Posterior vena cava (tissue), 2 donors: ENCODE measurements around the gene SLC22A23. TPM values are rescaled to one million over a fixed set of nuclear protein-coding genes. Genes with fewer than 3 reads are reported as not detected.
A peak's percentile ranks its signal among the peaks of the same experiment; 100 is the strongest.

Experiments used
- DNase-seq: peaks from one replicate; pipeline ENCODE4 v3.0.0-alpha.2; 2020; ENCODE audit warnings: low spot score
- intact Hi-C, 2 donors: fragments of 100-400 bp; cut with DNase I; formaldehyde crosslinking; loops; one replicate each; pipeline versions ENCODE4 v1.14.1 to v1.14.2; 2022 to 2023
- total RNA-seq, 2 donors: library from RNA; stranded (reverse); fragmentation: NEBNext Ultra II Directional; extraction: Animal tissue kit (Norgen Biotek cat#: 25700); gene quantifications; one replicate each; pipeline ENCODE4 v1.2.1, GENCODE V29; 2021
- donor health status: DM: yes; HTN: yes; CAD: no.
- donor health status: DM: yes; HTN: yes; CAD: no.

The SLC22A23 gene
- total RNA-seq, 2 donors from 2014 or later: 5.2 to 5.6 TPM

DNA sequence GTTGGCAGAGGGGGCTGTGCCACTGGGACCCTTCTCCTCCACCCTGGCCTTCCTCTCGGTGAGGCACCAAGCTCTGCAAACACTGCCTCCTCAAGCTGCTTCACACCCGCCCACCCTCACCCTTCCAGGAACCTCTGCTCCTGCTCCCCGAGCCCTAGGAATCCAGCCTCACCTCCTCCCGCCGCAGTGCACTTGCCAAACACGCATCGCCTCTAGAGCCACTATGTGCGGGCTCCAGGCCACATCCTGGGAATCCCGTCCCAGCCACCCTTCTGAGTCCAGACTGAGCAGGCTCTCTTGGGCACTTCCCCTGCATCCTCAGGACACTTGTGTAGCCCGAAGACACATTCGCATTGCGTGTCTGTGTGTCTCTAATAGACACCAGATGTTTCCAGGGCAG, 179.6 kb downstream of the SLC22A23 start:
- DNase-seq: peak; percentile 77
- intact Hi-C loops: loop anchor here in 1 of 2 donors (5.0 kb wide), 1 partner anchor 460 kb away; no protein-coding TSS in a partner anchor

DNA sequence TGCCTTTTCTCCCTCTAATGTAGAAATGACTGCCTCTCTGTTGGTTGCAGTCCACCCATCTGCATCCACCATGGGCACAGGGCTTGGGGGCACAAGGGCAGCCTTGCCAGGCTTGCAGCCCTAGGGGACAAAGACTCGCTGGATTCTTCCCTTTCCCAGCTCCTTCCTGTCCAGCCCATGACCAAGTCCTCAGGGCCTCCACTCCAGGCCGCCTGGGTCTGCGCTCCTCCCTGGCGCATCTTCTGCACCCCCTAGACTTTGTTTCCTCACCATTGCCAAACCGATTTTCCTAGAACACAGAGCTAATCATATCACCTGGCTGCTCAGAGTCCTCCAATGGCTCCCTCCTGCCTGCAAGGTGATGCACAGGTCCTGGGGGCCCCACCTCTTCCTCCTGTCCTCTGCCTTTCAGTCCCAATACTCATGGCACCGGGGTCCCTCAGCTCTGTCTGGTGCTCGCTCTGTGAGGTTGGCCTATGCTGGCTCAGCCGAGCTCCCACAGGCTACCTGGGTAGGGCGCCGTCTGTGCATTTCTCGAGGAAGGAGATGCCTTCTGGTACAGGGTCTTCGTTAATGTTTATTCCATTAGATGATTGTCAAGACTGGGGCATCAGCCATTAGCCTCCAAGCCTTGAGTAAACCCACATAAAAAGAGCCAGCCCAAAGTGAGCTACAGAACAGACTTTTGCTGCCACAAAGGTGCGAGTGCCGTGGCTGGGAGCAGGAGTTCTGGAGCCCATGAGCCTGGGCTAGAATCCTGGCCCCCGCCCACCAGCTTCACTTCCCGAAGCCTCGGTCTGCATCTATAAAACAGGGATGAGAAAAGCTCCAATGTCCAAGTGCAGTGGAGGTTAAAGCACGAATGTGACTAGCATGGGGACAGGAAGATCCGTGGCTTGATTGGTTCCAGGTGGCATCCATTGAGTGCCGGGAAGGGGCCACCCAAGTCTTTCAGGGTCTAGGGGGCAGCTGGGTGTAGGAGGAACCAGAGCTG, 180.4 kb downstream of the SLC22A23 start:
- peak; percentile 69 for DNase-seq
- intact Hi-C loops: loop anchor here in 1 of 2 donors (5.0 kb wide), 1 partner anchor 461 kb away; no protein-coding TSS in a partner anchor

DNA sequence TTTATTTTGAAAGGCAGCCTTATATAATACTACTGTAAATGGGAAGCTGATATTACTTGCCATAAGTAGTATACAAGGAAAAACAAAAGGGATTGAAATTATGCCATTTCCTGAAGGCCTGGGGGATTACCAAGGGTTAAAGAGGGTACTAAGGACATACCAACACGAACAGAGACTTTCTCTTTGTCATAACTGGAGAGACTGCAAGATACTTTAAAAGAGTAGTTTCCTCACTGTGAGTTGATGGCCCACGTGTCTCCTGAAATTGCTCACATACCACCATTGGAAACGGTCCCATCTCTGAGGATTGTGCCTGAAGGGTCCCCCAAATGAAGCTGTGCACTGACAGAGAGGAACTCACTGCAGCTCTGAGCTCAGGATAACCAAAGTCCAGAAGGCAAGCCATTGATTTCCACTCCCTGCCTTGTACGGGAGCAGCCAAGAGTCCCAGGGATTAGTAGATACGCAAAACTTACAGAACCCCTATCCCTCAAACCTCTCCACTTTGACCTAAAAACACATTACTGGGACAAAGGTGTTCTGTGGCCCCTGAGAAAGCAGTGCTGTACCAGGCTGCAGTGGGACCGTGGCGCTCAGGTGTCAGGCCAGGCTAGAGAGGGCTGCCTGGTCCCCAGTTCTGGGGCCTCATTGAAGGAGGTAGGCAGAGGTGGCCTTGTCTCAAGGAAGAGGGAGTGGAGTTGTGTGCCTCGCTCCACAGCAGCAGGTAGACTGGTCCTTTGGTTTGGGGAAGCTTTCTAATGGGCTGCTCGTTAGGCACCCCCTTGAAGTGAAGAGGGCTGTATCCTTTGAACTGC, 182.9 kb downstream of the SLC22A23 start:
- DNase-seq: peak; percentile 52
- intact Hi-C loops: no loop called here

DNA sequence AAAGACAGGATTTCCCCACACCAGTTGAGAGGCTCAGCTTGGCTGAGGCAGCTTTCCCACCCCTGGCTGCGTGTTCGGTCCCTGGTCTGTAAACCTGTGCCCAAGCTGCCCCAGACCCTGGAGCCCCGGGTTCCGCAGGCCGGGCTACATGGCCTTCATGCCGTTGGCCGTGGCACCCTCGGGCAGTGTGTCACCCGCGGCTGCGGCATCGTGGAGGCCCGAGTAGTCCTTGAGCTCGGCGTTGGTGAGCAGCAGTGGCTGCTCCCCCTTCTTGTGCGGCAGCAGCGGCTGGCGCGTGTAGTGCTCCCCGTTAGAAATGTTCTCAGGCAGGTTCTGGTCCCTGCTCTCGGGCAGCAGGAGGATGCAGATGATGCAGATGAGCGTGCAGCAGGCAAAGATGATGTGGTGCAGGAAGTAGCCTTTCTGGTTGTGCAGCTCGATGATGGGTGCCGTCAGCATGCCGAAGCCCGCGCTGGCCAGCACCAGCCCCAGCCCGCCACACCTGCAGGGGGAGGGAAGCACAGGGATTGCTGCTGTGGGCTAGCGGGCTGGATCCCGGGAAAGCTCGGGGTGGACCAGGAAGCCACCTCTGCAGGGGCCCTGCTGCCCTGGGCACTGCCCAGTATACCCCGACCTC, 183.8 kb downstream of the SLC22A23 start:
- intact Hi-C loops: no loop called here
- no peak for DNase-seq

DNA sequence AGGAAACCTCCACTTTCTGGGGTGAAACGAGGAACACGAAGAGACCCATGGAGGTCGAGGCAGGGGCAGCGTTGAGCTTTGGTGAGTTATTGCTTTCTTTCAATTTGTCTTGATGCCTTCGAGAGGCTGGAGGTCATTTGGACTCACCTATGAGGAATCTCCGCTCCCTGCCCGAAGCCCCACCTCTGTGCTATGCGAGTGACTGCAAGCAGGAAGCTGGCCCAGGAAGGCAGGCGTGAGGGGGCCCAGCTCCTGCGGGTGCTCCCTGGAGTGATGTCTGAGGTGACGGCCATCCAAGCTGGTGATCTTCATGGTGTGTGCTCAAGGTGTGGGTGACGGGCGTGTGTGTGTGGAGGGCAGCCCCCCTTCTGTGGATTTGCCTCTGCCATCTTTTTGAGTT, 185.1 kb downstream of the SLC22A23 start:
- DNase-seq: no peak
- intact Hi-C loops: no loop called here

DNA sequence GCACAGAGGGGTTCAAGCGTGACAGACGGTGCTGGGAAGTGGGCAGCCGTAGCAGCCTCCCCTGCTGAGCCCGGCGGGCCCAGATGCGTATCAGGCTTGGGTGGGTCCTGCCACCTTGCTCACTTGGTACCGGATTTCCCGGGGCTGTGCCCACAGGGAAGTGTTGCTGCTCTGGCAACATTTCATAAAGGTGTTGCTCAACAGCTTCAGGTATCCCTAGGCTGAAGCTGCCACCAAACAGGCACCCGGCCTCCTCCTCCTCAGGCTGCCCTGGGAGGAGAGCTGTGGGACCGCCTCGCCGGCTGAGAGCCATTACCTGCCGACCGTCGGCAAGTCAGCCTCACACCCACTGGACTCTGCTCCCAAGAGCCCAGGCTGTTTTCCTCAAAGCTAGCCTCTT, 186.6 kb downstream of the SLC22A23 start:
- intact Hi-C loops: no loop called here
- no peak for DNase-seq

DNA sequence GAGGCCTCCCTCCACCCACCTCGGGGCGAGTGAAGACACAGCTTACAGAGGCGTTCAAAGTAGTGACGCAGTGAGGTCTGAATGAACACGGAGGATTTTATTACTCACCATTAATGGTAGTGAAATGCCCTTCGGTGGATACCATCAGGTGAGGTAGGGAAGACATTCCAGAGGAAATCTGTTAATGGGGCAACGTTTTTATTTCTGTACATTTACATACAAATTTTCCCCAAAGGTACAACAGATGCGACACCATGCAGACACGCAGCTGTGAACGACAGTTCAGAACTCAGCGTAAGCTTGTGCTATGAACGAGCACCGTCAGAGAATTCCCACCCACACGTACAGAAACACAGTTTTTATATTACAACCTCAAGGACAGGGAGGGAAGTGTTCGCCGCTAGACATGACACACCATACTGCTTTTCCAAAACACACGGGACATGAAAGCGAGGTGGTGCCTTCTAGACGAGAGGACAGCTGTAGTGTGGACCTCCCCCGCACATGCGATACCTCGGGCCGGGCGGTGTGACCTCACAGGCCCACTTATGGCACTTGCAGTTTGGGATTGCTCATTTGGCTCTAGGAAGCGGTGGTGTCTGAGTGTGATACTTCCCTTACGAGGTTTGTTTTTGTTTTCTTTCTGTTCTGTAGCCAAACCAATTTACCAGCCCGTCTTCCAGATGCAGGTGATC, 187.4 kb downstream of the SLC22A23 start:
- intact Hi-C loops: no loop called here
- no peak for DNase-seq

DNA sequence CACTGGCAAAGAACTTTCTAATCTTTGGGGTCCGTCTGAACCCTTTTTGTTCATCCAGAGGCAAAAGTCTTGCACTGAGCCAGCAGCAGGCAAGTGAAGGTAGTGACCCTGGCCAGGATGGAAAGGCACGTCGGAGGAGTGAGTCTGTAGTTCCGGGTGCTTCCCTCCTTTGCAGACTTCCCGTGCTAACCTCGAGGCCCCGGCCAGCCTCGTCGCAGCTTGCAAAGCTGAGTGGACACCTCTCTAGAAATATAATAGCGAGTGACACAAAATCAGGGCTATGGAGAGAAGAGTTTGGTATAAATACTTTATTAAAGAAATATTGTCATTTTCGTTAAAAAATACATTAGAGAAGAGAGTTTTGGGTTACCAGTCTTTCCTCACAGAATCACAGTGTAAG, 188.2 kb downstream of the SLC22A23 start:
- peak; percentile 66 for DNase-seq
- intact Hi-C loops: no loop called here

DNA sequence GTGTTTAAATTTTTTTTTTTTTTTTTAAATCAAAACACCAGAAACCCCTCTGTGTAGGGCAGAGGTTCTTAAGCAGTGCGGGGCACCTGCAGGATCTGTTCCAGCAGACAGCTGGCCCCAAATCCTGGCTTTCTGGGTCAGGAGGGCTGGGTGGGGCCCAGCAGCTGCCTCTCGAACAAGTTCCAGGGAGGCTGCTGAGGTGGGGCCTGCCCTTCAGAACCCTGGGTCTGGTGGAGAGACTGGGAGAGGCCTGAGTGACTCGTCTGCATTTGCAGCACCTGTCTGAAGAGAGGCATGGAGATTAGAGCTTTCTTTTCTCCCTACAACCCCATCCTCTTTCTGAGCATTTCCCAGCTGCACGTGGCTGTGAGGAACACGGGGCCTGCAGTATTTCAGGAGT, 189.7 kb downstream of the SLC22A23 start:
- intact Hi-C loops: no loop called here
- peak; percentile 63 for DNase-seq

DNA sequence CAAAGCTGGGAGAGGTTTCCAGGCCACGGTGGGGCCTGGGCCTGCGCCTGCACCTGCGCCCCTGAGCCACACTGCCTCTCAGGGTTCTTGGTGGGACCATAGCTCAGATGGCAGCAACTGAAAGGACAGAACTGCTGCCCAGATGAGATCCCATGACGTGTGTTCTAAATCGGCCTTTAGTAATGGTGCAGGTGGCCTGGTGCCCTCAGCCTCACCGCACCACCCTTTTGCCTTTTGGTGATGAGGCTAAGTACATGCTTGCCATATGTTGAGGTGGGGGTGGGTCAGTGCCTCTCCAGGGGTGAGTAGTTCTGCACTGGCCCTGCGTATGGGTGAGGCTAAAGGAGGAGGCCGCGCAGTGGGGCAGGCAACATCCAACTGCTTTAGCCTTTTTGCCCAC, 190.7 kb downstream of the SLC22A23 start:
- DNase-seq: peak; percentile 43
- intact Hi-C loops: no loop called here

DNA sequence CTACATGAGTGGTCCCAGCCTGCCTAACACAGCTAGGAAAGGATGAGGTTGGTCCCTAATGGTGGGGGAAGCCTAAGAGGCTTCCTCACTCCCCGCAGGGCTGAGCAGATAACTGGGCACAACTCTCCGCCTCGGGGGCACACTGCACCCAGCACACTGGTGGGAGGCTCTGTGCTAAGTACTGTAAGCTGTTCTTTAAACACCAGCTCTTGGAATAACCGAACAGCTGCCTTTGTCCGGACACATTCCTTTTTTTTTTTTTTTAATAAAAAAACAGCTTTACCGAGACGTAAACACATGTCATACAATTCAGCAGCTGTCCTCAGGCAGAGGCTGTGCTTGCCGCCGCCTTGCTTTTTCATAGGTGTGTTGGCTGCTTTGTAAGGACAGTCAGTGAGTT, 191.2 kb downstream of the SLC22A23 start:
- peak; percentile 32 for DNase-seq
- intact Hi-C loops: no loop called here

DNA sequence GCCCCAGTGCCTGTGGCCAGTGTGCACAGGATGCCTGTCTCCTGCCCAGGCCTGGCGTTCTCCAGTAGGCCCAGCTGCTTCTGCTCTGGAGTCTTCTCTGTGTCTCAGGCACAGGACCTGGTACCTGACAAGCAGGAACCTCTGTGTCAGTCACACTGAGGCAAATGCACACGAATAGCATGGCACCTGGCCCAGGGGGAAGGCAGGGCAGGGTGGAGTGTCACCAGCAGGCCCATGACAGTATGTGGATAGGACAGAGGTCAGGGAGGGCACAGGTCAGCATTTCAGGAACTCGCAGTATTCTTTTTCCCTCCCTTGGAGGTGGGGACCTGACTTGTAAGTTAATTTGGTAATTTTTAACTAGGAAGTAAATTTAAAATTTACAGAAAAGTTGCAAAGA, 192.5 kb downstream of the SLC22A23 start:
- no peak for DNase-seq
- intact Hi-C loops: no loop called here

DNA sequence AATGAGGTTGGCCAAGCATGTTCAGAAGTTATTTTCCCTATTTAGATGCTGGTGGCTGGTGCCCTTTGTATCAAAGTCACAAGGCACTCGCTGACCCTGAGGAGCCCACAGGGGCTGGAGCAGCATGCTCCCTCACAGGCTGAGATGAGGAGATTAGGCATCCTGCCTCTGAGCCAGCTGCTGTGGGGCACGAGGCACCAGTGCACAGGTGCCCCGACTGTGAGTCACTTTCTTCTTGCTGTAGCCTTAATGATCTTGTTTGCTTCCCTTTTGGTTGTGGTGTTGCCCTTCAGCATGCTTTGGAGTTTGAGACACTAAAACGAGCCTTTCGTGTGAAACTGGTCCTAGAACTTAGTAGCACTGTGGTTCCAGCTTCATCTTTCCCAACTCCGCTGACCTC, 193.8 kb downstream of the SLC22A23 start:
- no peak for DNase-seq
- intact Hi-C loops: no loop called here

DNA sequence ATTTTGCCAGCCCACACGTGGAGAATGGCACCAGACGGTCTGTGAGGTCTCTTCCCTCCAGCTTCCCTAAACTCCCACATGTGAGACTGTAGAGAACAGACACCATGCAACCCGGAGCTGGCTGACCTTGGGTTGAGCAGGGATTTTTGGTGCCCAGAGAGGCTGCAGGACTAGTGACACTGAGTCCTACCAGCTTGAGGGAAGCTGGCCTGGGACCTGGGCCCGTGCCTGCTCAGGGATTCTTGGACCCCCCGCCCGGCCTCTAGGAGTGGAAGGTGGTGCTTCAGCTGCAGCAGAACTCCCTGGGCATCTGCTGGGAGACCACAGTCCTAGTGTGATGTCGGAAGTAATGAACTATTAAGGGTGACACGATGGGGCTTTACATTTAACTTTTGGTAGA, 194.9 kb downstream of the SLC22A23 start:
- no peak for DNase-seq
- intact Hi-C loops: no loop called here

DNA sequence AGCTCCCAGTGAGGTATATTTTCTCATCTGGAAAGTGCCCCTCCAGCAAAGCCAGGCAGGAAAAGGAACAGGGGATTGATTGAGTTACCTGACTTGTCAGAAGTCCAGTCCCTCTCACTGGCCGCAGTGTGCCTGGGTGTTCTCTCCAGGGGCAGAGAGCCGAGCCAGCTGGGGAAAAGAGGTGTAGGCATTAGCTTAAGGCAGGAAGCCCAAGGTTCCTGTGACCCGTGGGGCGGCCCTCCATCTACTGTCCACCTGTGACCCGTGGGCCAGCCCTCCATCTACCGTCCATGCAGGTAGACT, 195.4 kb downstream of the SLC22A23 start:
- DNase-seq: peak; percentile 61
- intact Hi-C loops: no loop called here

DNA sequence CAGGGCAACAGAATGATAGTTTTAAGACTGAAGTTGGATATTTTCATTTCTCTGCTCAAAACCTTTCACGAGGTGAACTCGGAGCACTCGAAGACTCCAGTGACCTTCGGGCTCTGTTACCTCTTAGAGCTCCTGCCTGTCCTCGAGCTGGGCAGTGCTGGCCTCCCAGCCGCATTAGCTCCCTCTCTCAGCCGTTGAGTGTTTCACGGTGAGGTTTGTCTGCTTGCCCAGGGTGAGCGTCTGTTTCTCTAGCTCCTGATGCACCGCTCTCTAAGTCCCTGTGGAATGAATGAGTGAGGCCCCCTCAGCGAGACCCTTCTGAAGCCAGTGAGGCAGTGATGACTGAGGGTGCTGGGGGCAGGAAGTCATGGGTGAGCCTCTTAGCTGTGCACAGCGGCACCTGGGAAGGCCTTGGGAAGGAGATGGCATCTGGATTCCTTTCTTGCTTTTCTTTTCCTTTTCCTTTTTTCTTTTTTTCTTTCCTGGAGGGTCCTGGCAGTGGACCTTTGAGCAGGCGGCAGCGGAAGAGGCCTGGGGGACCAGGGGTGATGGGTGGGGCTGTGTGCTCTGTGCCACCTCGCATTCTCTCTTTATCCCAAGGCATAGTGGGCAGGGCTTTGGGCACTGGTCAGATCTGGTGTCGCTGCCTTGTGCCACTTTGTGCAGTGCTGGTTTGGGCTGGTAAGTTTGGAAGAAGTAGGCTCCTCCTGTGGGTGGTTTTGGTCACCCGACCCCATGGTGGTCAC, 195.9 kb downstream of the SLC22A23 start:
- DNase-seq: no peak
- intact Hi-C loops: no loop called here

DNA sequence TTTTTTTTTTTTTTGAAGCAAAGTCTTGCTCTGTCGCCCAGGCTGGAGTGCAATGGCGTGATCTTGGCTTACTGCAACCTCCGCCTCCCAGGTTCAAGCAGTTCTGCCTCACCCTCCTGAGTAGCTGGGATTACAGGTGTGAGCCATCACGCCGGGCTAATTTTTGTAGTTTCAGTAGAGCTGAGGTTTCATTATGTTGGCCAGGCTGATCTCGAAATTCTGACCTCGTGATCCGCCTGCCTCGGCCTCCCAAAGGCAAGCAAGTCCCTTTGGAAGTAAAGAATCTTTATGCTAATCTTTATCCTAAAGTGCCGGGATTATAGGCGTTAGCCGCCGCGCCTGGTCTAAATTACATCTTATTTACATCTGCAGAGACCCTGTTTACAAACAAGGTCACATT, 196.6 kb downstream of the SLC22A23 start:
- DNase-seq: no peak
- intact Hi-C loops: no loop called here

DNA sequence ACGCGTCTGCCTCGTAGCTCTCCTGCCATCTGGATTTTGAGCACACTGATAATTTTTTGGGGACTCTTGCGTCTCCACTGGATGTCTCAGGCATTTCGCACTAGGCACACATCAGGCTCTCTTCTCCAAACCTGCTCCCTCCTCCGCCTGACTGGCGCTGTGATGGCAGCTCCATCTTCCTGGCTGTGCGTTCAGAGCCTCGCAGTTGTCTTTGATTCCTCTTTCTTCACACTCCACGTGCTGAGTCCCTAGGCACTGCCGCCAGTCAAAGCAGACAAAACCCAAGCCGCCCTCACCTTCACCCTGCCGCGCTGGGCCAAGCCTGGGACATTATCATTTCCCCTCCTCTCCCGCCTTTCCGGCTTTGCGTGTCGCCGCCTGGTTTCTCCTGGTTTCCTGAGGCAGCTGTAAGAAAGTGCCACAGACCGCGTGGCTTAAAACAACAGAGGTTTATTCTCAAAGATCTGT, 197.3 kb downstream of the SLC22A23 start:
- no peak for DNase-seq
- intact Hi-C loops: loop anchor here in 1 of 2 donors (10.0 kb wide), 1 partner anchor 135 kb away; no protein-coding TSS in a partner anchor
